Raji (cell line): ENCODE results near the gene RHEBL1.
A peak's percentile ranks its signal among the peaks of the same experiment; 100 is the strongest.

ENCODE experiments used
- POLR2A ChIP-seq: IDR thresholded peaks from 2 replicates; pipeline ENCODE4 v1.6.1; 2011; ENCODE audit warnings: low read depth, low read length, control low read depth; ENCODE audit not compliant: insufficient read depth

The RHEBL1 gene

GRCh38 chr12:49061157-49061650 lies 8.6 kb downstream of the RHEBL1 start:
- TF ChIP-seq POLR2A = no peak

GRCh38 chr12:49060237-49061156 lies 9.3 kb downstream of the RHEBL1 start, which contains the start of gene KMT2D:
TSS of gene KMT2D (minus strand) at chr12:49060794. CDS start at chr12:49055324, 5,470 bp downstream.
- peak; percentile 91 for TF ChIP-seq POLR2A

GRCh38 chr12:49059299-49060171 lies 10.2 kb downstream of the RHEBL1 start:
- no peak for TF ChIP-seq POLR2A

- TF ChIP-seq POLR2A = no peak
Observed at GRCh38 chr12:49059045-49059298, 10.8 kb downstream of the RHEBL1 start.

- no peak for TF ChIP-seq POLR2A
Observed at GRCh38 chr12:49058366-49059044, 11.3 kb downstream of the RHEBL1 start.

GRCh38 chr12:49057888-49058287 lies 11.9 kb downstream of the RHEBL1 start:
- TF ChIP-seq POLR2A = no peak

- TF ChIP-seq POLR2A = 0 out of 2 replicates have a peak, but pooled peaks have one; percentile 7
Observed at GRCh38 chr12:49055978-49056754, 13.6 kb downstream of the RHEBL1 start.

- TF ChIP-seq POLR2A = no peak
Observed at GRCh38 chr12:49055092-49055491, 14.7 kb downstream of the RHEBL1 start.

GRCh38 chr12:49054524-49054923 lies 15.3 kb downstream of the RHEBL1 start:
- TF ChIP-seq POLR2A = no peak

- TF ChIP-seq POLR2A = no peak
Observed at GRCh38 chr12:49054096-49054495, 15.7 kb downstream of the RHEBL1 start.

- TF ChIP-seq POLR2A = no peak
Observed at GRCh38 chr12:49052451-49053208, 17.1 kb downstream of the RHEBL1 start.

GRCh38 chr12:49051777-49052438 lies 17.9 kb downstream of the RHEBL1 start:
- TF ChIP-seq POLR2A = no peak

GRCh38 chr12:49051373-49051764 lies 18.4 kb downstream of the RHEBL1 start:
- TF ChIP-seq POLR2A = no peak

GRCh38 chr12:49050507-49051372 lies 19.0 kb downstream of the RHEBL1 start:
- no peak for TF ChIP-seq POLR2A
